GM19035 (cell line): ENCODE results near the gene CCDC88A.
A peak's percentile ranks its signal among the peaks of the same experiment; 100 is the strongest.
"Not testable (repeated sequence)": the region's sequence is repeated elsewhere in the genome, so short reads cannot be mapped to it uniquely, and the experiment has no call there.

Experiments
- ATAC-seq: cut with Tn5 transposase; IDR thresholded peaks from one replicate; pipeline ENCODE4 v1.9.1; 2021; ENCODE audit not compliant: unreplicated experiment

The CCDC88A gene

DNA sequence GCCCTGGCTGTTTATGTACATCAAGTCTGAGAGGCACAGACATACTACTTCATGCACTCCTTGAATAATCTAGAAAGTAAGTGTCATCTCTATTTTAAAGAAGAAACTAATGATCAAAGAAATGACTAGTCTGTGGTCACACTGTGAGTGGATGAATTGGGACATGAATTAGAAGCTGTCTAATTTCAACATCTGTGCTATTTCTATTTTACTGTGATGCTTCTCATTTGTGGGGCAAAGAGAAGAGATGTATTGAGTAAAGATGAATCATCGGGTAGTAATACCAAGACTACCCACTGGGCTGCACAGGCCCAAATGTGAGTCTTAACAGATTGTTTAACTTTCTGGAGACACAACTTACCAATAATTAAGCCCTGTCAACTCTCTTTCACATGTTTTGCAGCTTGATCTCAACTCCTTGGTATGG lies 108.2 kb downstream of the CCDC88A start:
- ATAC-seq: peak; percentile 95

DNA sequence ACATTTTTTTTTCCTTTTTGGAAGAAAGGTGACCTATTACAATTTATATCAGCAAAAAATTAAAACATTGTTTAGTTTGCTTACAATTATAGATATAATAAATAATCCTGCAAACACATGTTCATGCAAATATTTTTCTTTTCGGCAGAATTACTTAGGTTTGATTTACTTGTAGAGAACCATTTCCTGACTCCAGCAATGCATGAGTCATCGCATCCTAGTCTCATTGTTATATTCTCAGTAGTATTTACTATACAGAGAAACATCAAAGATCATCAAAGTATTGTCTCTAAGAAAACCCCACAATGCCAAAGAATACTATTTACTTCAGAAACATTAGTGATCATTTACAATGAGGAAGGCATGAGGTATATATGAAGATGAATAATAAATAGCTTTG lies 110.2 kb downstream of the CCDC88A start:
- ATAC-seq: no peak

DNA sequence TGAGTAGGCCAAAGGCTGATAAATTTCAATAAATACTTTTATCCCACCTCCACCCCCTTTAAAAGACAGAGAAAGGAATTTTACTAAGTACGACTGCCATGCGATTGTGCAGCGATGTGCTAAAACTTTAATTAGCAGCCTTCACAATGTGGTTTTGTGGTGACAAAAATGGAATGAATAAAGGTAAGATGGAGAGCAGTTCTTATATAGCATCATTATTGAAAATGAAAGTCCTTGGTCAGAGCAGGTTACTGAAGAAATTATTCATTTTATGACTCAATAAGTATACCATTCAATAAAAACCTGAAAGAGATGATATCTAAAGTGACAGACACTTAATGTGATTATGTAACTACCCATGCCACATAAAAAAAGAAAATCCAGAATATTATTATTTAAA lies 117.4 kb downstream of the CCDC88A start:
- peak; percentile 85 for ATAC-seq

DNA sequence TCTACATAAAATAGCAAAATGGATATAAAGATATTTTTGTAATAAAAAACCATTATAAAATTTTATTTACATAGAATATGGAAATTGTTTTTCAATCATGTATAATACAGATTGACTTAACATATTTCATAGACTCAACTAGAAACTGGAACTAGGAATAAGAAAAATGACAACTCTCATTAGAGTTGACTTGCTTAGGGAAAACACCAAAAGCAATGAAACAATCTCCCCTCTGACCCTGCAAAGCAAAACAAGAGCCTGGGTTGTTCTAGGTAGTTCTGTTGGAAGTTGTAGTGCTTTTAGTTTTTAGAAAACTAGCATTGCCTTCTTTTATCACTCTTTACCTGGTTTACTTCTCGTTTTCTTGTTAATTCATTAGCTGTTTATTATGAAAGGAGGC lies 118.4 kb downstream of the CCDC88A start:
- no peak for ATAC-seq

DNA sequence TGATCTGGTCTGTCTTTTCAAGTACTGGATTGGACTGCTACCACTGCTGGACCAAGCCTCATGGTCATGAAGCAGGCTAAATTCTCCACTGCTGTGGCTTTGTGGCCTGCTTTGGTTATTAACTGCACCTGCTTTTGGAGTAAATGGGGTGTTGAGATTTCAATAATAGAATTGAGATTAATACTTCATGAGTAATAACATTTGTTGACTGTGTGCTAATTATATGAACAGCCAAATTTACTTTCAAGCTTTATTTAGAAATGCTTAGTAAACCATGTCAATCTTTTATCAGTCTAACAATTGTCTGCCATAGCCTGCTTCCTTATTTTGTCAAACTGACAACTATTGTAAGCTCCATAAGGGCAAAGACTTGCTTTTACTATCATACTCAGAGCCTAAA lies 123.3 kb downstream of the CCDC88A start:
- peak; percentile 56 for ATAC-seq

DNA sequence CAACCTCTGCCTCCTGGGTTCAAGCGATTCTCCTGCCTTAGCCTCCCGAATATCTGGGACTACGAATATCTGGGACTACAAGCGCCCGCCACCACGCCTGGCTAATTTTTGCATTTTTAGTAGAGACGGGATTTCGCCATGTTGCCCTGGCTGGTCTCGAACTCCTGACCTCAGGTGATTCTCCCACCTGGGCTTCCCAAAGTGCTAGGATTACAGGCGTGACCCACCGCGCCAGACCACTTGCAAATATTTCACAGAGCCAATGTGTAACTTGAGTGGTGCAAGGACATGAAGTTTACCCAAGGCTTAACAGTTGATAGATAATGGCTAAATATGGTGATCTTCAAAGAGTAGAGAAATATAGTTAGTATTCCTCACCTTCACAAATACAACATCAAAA lies 136.6 kb downstream of the CCDC88A start:
- no peak for ATAC-seq

DNA sequence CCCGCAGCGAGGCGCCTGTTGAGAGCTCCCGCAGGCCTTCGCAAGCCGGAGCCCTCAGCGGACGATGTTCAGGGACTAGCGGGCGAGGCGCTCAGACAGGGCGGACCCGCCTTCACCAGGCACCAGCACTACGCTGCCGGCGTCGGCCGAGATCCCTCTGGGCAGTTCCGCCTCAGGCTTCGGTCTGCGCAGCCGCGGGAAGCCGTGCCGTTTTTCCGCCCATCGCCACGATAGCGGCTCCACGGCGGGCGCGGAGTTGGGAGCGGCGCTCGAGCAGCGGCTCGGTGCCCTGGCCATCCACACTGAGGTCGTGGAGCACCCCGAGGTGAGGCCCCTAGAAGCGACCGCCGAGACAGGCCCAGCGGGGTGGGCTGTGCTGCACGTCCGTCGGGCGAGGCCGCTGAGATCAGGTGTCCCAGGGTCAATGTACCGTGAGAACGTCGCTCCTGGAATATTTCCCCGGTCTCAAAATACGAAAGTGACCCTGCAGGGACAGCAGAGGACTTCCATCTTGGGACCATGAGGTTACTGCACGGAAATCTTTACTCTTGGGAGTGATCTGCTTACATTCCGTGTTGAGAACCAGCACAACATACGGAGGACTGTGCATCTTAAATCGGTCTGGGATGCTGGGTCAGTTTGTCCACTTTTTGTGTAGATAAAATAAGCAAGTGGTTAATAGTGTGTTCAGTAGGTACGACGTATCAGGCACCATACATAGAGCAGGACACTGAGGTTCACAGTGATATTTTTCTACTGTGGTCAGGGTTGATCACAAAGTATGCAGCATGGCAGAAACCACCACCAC lies 137.3 kb downstream of the CCDC88A start:
- ATAC-seq: peak; percentile 99

DNA sequence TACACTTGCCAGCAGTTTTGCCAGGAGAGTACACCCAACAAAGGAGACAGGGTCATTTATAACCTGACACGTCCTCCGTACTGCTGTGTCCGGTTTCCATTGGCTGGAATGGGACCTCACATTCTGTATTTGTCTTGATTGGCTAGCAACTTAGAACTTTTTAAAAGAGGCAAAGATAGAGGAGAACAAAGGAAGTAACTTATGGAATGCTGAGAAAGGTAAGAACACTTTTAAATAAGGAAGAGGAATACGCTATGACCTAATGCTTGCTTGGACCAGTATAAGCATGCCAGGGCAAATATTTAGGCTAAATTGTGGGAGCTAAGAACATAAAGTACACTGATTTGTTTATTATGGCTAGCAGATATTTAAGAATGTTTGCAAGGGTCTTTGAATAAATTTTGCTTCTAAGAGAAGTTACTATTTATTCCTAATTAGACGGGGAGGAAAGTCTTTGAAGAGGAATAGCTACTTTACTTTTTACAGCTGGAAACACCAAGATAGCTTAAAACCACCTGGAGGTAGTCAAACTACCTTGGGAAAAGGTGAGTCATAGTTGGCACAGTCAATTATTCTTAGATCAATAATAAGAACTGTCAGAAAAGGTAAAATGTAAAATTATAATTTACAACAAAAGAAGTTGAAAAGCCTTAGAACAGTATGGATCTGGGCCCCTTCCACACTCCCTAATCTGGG lies 138.7 kb downstream of the CCDC88A start:
- not testable (repeated sequence) for ATAC-seq

DNA sequence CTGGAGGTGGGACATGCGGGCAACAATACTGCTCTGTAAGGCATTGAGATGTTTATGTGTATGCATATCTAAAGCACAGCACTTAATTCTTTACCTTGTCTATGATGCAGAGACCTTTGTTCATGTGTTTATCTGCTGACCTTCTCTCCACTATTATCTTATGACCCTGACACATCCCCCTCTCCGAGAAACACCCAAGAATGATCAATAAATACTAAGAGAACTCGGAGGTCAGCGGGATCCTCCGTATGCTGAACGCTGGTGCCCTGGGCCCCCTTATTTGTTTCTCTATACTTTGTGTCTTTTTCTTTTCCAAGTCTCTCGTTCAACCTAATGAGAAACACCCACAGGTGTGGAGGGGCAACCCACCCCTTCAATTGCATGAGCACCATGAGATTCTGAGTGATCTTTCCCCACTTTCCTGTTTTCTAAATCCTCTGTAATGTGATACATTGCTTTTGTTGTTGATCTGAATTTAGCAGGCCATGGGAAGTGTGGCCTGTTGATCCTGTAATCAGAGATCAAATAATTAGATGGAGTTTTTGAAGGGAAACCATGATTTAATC lies 139.7 kb downstream of the CCDC88A start:
- not testable (repeated sequence) for ATAC-seq

DNA sequence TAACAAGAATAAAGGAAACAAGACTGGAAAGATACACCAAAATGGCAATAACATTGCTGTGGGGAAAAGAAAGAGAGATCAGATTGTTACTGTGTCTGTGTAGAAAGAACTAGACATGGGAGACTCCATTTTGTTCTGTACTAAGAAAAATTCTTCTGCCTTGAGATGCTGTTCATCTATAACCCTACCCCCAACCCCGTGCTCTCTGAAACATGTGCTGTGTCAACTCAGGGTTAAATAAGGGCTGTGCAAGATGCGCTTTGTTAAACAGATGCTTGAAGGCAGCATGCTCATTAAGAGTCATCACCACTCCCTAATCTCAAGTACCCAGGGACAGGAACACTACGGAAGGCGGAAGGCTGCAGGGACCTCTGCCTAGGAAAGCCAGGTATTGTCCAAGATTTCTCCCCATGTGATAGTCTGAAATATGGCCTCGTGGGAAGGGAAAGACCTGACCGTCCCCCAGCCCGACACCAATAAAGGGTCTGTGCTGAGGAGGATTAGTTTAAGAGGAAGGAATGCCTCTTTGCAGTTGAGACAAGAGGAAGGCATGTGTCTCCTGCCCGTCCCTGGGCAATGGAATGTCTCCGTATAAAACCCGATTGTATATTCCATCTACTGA lies 140.3 kb downstream of the CCDC88A start:
- ATAC-seq: not testable (repeated sequence)

DNA sequence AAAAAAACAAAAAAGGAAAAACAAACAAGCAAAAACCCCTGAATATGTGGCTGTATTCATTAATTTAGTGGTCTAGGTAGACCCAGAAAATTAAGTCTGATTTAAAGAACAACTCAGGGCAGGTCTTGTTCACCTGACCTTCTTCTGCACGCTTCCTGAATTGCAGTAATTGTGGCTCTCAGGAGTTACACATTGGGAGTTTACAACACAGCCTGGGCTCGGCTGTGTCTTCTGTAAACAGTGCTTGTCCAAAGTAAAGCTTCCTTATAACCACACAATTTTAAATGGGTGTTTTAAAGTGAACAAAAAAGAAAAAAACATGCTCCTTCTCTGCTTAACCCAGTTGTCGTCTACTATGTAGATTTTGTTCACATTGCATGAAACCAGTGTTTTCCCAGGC lies 142.3 kb downstream of the CCDC88A start:
- ATAC-seq: no peak

DNA sequence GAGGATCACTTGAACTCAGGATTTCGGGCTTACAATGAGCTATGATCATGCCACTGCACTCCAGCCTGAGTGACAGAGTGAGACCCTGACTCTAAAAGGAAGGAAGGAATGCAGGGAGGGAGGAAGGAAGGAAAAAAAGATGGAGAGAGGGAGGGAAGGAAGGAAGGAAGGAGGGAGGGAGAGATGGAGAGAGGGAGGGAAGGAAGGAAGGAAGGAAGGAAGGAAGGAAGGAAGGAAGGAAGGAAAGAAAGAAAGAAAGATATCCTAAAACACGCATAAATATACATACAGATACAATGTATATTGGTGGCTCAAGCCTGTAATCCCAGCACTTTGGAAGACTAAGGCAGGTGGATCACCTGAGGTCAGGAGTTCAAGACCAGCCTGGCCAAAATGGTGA lies 145.3 kb downstream of the CCDC88A start:
- ATAC-seq: not testable (repeated sequence)

DNA sequence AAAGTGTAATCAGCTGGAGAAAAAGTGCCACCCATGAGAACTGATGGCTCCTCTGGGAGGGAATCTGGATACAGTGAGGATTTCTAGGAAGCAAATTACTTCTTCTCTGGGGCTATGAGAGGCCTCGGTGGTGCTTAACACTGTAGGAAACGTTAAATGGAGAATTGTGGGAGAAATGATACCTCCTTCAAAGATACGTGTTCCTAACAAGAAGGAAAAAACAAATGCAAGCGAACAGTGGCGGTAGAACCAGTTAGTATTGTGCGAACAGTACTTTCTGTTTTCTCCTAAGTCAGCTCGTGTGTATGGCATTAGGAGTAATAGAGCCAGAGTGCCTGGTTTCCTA lies 150.0 kb downstream of the CCDC88A start:
- no peak for ATAC-seq

DNA sequence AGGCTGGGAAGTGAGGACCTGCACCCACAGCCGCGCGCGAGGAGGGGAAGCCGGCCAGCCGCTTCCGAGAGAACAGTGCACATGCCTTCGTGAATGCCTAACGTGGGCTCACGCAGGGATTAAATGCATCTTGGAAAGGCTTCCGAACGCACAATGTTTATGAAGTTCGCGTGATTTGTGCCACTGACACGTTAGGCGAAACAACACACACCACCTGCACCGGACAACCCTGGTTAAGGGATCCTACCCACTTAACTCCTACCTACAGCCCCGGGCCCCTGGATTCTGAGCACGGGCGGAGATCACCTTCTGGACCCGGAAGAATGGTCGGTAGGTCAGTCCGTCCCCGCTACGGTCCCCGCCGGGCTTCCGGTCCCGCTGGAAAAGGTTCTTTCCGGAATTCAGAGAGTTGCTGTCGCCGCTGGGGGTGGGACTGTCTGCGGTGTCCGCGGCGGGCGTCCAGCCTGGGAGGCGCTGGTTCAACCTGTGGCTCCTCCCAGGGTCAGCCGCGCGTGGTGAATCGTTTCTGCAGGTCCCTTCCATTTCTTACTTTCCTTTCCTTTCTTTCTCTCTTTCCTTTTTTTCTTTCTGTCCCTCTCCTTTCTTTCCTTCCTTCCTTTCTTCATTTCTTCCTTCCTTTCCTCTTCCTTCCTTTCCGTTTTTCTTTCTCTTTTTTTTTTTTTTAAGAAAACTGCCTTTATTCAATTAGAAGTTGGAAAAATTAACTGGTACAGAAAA lies 150.6 kb downstream of the CCDC88A start, which contains the start of gene MTIF2:
Gene MTIF2, minus strand, starts transcription at position 325 of the 738 bp plus-strand sequence. CDS start 5,373 bp downstream, outside the sequence.
- ATAC-seq: peak; percentile 97

DNA sequence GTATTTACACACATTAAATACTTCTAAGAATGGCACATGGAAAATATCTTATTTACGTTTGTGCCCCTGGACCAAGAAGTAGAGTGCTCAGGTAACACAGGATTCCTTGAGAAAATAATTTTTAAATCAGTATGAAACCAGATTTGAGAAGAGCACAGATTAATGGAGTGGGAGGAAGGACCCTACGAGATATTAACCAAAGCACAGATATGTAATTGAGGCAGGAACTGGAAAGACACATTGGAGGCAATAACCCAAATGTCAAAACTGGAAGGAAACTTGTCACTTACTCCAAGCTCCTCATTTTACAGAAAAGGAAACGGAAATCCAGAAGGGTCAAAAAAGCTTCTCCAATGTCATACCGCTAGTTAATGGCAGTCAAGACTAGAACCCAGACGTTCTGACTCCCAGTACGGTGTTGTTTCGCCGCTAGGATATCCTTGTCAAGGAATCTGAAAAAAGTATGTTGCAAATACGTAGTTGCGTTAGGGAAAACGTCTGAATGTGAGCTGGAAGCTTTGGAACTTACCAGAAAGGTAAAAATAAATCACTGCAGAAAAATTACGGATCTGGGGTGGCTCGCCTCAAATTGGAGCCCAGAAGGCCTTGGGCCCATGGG lies 151.3 kb downstream of the CCDC88A start:
- no peak for ATAC-seq

DNA sequence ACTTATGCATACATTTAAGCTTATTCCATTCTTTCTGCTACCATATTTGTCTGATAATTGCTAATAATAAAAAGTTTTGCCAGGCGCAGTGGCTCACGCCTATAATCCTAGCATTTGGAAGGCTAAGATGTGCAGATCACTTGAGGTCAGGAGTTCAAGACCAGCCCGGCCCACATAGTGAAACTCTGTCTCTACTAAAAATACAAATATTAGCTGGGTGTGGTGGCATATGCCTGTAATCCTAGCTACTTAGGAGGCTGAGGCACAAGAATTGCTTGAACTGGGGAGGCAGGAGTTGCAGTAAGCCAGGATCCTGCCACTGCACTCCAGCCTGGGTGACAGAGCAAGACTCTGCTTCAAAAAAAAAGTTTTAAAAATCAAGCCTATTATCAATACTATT lies 160.1 kb downstream of the CCDC88A start:
- ATAC-seq: not testable (repeated sequence)

DNA sequence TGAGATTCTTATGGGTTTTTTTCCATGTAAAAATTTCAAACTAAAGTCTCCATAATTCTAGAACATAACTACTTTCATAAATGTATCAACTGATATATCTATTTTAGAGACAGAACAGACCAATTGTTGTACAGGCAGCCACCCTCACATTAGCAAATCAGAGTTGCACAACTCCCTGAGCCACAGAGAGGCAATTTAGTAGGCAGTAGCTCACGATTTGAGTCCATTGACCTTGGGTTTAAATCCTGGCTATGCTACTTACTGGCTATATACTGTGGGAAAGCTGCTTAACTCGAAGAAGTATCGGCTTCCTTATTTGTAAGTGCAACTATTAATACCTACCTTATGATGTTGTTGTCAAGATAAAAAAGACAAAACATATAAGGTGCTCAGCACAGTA lies 166.8 kb downstream of the CCDC88A start:
- ATAC-seq: no peak

DNA sequence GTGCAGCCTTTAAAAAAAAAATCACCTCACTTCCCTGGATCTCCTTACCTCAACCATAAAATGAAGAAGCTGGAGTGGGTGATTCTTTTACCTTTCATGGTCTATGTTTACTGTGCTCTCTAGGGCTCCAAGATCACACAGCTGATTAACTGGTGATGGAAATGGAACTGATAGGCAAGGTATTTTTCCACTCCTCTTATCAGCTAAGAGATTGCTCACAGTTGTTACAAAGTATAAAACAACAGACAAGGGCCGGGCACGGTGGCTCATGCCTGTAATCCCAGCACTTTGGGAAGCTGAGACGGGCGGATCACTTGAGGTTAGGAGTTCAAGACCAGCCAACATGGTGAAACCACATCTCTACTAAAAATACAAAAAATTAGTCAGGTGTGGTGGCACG lies 172.6 kb downstream of the CCDC88A start:
- no peak for ATAC-seq

DNA sequence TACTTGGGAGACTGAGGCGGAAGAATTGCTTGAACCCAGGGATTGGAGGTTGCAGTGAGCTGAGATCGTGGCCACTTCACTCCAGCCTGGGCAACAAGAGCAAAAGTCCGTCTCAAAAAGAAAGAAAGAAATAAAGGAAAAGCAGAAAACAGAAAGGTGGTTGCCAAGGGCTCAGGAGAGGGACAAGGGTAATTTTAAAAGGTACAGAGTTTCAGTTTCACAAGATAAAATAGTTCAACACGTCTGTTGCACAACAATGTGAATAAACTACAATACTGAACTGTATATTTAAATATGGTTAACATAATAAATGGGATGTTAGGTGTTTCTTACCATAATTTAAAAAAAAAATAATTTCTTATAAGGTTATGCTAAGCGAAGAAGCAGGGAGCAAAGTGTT lies 174.2 kb downstream of the CCDC88A start:
- ATAC-seq: no peak

DNA sequence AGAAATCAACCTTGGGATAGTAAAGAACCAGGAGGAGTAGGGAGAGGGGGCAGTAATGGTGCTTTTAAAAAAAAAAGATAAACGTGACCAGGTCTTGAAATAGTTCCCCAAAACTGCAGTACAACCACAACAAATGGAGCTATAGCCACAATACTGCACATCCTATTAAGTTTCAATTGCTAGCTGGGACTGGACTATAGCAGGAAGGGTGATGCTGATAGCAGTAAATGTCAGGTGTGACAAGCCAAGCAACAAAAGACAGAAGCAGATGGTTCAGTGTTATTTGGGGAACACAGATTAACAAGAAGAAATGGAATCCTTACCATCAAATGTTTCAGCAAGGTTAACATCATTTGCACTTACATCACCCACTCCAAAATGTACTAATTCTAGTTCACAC lies 177.0 kb downstream of the CCDC88A start:
- no peak for ATAC-seq
